ENCODE data around the gene GNG11. TPM values are rescaled to one million over a fixed set of nuclear protein-coding genes. Genes with fewer than 3 reads are reported as not detected.

Gene GNG11
- total RNA-seq, 1 experiment from 2014 or later, result not detected

DNA sequence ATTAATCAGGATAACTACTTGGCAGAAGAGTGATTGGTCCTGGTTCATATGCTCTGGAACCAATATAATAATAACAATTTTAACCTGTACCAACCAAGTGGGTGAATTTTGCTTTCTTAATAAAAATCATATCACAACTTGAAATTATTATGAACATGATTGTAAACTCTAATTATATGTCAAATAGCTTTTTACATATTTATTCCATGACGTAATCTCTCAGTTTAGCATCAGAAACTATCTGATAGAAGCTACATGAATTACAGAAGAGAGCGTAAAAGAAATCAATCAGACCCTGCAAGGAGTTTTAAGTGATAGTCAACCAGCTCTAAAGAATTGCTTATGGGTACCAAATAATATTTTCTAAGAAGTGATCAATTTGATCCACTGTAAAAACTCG lies 10.1 kb downstream of the GNG11 start:
- Histone ChIP-seq H3K9me3 (ENCODE audit: low read length) (no peaks in the 10 kb centered on the region), H3K9me2 (replicated peaks; ENCODE audit: insufficient read depth, low read length) (no peaks in the 10 kb centered on the region), H3K4me3 (ENCODE audit: low read length) (no peak overlapping the region), H3K36me3 (ENCODE audit: insufficient read depth, low read length) (no peaks in the 10 kb centered on the region), H4K20me1 (ENCODE audit: insufficient read depth, low read depth, low read length) (no peaks in the 10 kb centered on the region), H3K9ac (ENCODE audit: low read length) (no peak overlapping the region), H3K4me2 (ENCODE audit: low read depth, low read length, poor library complexity, severe bottlenecking) (no peak overlapping the region), H3K4me1 (ENCODE audit: low read length) (no peaks in the 10 kb centered on the region), H3K27me3 (ENCODE audit: low read length) (no peaks in the 10 kb centered on the region), H3K79me2 (ENCODE audit: low read length) (no peaks in the 10 kb centered on the region), H3K27ac (ENCODE audit: low read length) (no peak overlapping the region), H2AFZ (ENCODE audit: low read length) (no peak overlapping the region)
- no peak for DNase-seq

DNA sequence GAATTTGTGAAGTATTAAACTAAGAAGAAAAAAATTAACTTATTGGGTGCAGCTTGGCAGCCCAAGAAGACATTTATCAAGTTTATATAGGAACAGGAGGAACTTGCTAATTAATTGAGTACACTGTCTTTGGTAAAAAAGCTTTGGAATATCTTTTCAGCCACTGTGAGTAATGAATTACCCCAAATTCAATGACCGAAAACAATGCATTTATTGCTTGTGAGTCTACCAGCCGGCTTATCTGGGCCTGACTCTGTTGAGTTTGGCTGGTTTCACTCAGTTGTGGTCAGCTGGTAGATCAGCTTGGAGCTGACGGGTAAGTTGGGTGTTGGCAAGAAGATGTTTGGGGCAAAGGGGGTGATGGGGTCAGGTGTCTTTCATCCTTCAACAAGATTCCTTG lies 11.6 kb downstream of the GNG11 start:
- Histone ChIP-seq H3K4me3 (ENCODE audit: low read length) (no peak overlapping the region), H3K9ac (ENCODE audit: low read length) (no peak overlapping the region), H3K4me2 (ENCODE audit: low read depth, low read length, poor library complexity, severe bottlenecking) (no peak overlapping the region), H3K36me3 (ENCODE audit: insufficient read depth, low read length) (no peaks in the 10 kb centered on the region), H3K4me1 (ENCODE audit: low read length) (no peaks in the 10 kb centered on the region), H2AFZ (ENCODE audit: low read length) (no peak overlapping the region), H3K9me2 (replicated peaks; ENCODE audit: insufficient read depth, low read length) (no peaks in the 10 kb centered on the region), H3K79me2 (ENCODE audit: low read length) (no peaks in the 10 kb centered on the region), H3K27ac (ENCODE audit: low read length) (no peak overlapping the region), H3K27me3 (ENCODE audit: low read length) (no peaks in the 10 kb centered on the region), H4K20me1 (ENCODE audit: insufficient read depth, low read depth, low read length) (no peaks in the 10 kb centered on the region), H3K9me3 (ENCODE audit: low read length) (no peaks in the 10 kb centered on the region)
- no peak for DNase-seq

DNA sequence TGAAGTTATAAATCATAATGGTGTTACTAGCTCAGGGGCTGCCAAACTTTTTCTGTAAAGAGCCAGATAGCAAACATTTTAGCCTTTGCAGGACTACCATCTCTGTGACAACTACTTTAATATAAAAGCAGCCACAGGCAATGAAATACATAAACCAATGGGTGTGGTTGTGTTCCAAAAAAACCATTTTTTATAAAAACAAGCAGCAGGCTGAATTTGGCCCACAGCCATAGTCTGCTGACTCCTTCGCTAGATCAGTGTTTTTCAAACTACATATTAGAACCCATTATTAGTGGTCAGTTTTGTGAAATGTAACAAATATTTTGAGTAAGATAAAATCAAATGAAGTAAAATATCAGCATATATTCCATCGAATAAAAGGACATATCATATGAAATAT lies 13.6 kb downstream of the GNG11 start:
- Histone ChIP-seq H3K27me3 (ENCODE audit: low read length) (no peaks in the 10 kb centered on the region), H3K9me3 (ENCODE audit: low read length) (no peaks in the 10 kb centered on the region), H3K9ac (ENCODE audit: low read length) (no peak overlapping the region), H4K20me1 (ENCODE audit: insufficient read depth, low read depth, low read length) (no peaks in the 10 kb centered on the region), H3K9me2 (replicated peaks; ENCODE audit: insufficient read depth, low read length) (no peaks in the 10 kb centered on the region), H3K4me3 (ENCODE audit: low read length) (no peak overlapping the region), H3K79me2 (ENCODE audit: low read length) (no peaks in the 10 kb centered on the region), H3K36me3 (ENCODE audit: insufficient read depth, low read length) (no peaks in the 10 kb centered on the region), H3K4me2 (ENCODE audit: low read depth, low read length, poor library complexity, severe bottlenecking) (no peak overlapping the region), H3K4me1 (ENCODE audit: low read length) (no peaks in the 10 kb centered on the region), H2AFZ (ENCODE audit: low read length) (no peak overlapping the region), H3K27ac (ENCODE audit: low read length) (no peak overlapping the region)
- DNase-seq, result no peak

DNA sequence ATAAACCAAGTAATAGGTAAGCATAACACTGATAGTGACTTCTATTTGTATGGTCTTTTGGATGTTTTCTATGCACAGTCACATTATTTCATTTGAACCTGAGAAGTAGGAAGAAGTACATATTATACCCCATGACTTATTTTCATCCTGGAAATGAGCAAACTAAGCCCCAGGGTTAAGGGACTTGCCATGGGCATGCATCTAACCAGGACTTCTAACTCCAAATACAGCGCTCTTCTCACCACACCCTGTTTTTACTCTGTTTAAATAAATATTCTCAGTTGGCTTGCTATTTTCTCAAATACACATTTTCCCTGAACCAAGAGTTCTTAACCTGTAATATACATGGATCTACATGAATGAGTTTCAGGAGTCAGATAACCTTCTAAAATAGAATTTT lies 16.3 kb downstream of the GNG11 start:
- H3K27ac ChIP-seq (ENCODE audit: low read length), result no peak overlapping the region
- no peaks in the 10 kb centered on the region for H3K9me2 ChIP-seq (replicated peaks; ENCODE audit: insufficient read depth, low read length)
- H2AFZ ChIP-seq (ENCODE audit: low read length), result no peak overlapping the region
- H3K9me3 ChIP-seq (ENCODE audit: low read length), result no peaks in the 10 kb centered on the region
- H3K4me2 ChIP-seq (ENCODE audit: low read depth, low read length, poor library complexity, severe bottlenecking), result no peak overlapping the region
- H3K36me3 ChIP-seq (ENCODE audit: insufficient read depth, low read length), result no peaks in the 10 kb centered on the region
- H3K79me2 ChIP-seq (ENCODE audit: low read length), result no peaks in the 10 kb centered on the region
- no peak overlapping the region for H3K9ac ChIP-seq (ENCODE audit: low read length)
- no peaks in the 10 kb centered on the region for H4K20me1 ChIP-seq (ENCODE audit: insufficient read depth, low read depth, low read length)
- no peaks in the 10 kb centered on the region for H3K27me3 ChIP-seq (ENCODE audit: low read length)
- no peak for DNase-seq
- no peak overlapping the region for H3K4me3 ChIP-seq (ENCODE audit: low read length)
- H3K4me1 ChIP-seq (ENCODE audit: low read length), result no peaks in the 10 kb centered on the region

DNA sequence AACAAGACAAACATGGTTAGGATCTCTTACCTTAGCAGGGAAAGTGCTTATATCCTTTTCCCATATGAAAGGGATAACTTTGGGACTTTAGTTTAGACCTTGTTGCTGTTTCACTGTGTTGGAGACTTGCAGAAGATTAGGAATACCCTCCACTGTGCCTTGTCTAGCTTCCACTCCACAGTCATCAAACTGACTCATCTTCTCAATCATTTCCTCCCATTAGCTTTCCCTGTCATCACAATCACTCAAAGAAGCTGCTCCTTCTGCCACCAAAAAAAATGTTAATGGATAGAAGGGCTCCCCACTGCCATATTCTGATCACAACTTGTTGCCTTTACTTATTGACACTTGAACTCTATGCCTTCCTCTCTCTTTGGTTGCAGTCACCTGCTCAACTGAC lies 16.8 kb downstream of the GNG11 start:
- Histone ChIP-seq H4K20me1 (ENCODE audit: insufficient read depth, low read depth, low read length) (no peaks in the 10 kb centered on the region), H3K4me3 (ENCODE audit: low read length) (no peak overlapping the region), H3K4me1 (ENCODE audit: low read length) (no peaks in the 10 kb centered on the region), H3K27ac (ENCODE audit: low read length) (no peak overlapping the region), H3K36me3 (ENCODE audit: insufficient read depth, low read length) (no peaks in the 10 kb centered on the region), H2AFZ (ENCODE audit: low read length) (no peak overlapping the region), H3K79me2 (ENCODE audit: low read length) (no peaks in the 10 kb centered on the region), H3K9me2 (replicated peaks; ENCODE audit: insufficient read depth, low read length) (no peaks in the 10 kb centered on the region), H3K27me3 (ENCODE audit: low read length) (no peaks in the 10 kb centered on the region), H3K9ac (ENCODE audit: low read length) (no peak overlapping the region), H3K9me3 (ENCODE audit: low read length) (no peaks in the 10 kb centered on the region), H3K4me2 (ENCODE audit: low read depth, low read length, poor library complexity, severe bottlenecking) (no peak overlapping the region)
- DNase-seq, result no peak

DNA sequence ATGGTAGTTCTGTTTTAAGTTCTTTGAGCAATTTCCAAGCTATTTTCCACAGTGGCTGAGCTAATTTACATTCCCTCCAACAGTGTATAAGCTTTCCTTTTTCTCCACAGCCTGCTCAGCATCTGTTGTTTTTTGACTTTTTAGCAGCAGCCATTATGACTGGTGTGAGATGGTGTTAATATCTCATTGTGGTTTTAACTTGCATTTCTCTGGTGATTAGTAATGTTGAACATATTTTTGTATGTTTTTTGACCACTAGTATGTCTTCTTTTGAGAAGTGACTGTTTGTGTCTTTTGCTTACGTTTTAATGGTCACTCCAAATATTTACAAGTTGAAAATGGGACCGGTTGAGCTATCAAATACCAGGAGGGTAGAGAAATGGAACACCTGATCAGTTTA lies 20.4 kb downstream of the GNG11 start:
- Histone ChIP-seq H3K27me3 (ENCODE audit: low read length) (no peaks in the 10 kb centered on the region), H3K4me1 (ENCODE audit: low read length) (no peaks in the 10 kb centered on the region)

DNA sequence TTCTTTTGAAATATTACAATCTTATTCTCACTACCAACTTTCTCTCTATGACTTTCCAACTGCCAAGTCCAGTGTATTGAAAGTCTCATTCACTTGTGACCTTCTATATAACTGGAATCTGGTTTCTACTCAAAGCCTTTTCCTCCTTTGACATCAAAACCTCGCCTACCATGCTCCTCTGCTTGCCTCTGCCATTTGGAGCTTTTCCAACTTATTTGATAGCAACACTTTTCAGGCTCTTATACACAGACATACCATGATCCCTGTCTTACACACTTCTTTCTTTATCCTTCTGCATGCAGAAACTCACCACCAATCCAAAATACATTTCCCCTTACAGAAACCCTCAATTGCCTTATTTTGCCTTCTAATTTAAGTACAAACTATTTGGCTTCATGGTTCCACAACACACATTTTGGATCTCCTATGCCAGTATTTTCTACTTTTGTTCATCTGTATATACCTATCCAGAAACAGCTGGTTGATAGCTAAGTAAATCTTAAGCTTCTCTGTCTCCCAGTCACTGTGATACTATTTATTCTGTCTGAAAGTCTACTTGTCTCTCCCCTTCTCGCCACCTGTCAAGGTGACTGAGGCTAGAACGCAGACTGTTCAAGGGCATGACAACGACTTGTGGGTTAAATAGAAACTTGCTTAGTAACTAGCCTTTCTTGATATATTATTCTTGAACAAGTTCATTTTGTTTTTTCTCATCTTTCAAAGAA lies 22.4 kb downstream of the GNG11 start:
- no peak overlapping the region for H3K4me2 ChIP-seq (ENCODE audit: low read depth, low read length, poor library complexity, severe bottlenecking)

More for the DNA sequence above, 20.4 kb downstream of the GNG11 start:
- H4K20me1 ChIP-seq (ENCODE audit: insufficient read depth, low read depth, low read length), result no peaks in the 10 kb centered on the region
- H3K9me2 ChIP-seq (replicated peaks; ENCODE audit: insufficient read depth, low read length), result no peaks in the 10 kb centered on the region
- H3K79me2 ChIP-seq (ENCODE audit: low read length), result no peaks in the 10 kb centered on the region
- no peak overlapping the region for H3K9ac ChIP-seq (ENCODE audit: low read length)
- no peak overlapping the region for H2AFZ ChIP-seq (ENCODE audit: low read length)
- no peaks in the 10 kb centered on the region for H3K9me3 ChIP-seq (ENCODE audit: low read length)
- H3K4me3 ChIP-seq (ENCODE audit: low read length), result no peak overlapping the region
- no peaks in the 10 kb centered on the region for H3K36me3 ChIP-seq (ENCODE audit: insufficient read depth, low read length)
- no peak overlapping the region for H3K27ac ChIP-seq (ENCODE audit: low read length)
- no peak overlapping the region for H3K4me2 ChIP-seq (ENCODE audit: low read depth, low read length, poor library complexity, severe bottlenecking)
- no peak for DNase-seq

DNA sequence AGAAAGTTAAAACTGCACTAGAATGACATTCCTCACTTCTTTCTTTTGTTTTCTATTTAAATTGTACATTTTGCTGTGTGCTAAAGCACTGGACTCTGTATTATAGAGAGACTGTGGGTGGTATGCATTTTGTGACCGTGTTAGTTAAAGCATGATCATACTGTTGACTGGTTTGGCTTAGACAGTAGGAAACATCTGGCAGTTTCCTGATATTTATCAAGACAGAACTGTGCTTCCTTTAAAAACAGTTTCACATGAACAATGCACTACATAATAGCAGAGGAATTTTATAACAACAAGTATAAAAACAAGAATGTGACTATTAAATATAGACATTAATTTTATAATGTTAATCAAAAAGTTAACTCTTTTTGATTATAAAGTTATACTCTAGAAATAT lies 23.1 kb downstream of the GNG11 start:
- Histone ChIP-seq H4K20me1 (ENCODE audit: insufficient read depth, low read depth, low read length) (no peaks in the 10 kb centered on the region), H3K9ac (ENCODE audit: low read length) (no peak overlapping the region), H3K79me2 (ENCODE audit: low read length) (no peaks in the 10 kb centered on the region), H3K27ac (ENCODE audit: low read length) (no peak overlapping the region), H3K4me3 (ENCODE audit: low read length) (no peak overlapping the region), H3K9me2 (replicated peaks; ENCODE audit: insufficient read depth, low read length) (no peaks in the 10 kb centered on the region), H3K9me3 (ENCODE audit: low read length) (no peaks in the 10 kb centered on the region), H3K4me2 (ENCODE audit: low read depth, low read length, poor library complexity, severe bottlenecking) (no peak overlapping the region), H3K27me3 (ENCODE audit: low read length) (no peaks in the 10 kb centered on the region), H3K36me3 (ENCODE audit: insufficient read depth, low read length) (no peaks in the 10 kb centered on the region), H2AFZ (ENCODE audit: low read length) (no peak overlapping the region), H3K4me1 (ENCODE audit: low read length) (no peaks in the 10 kb centered on the region)
- no peak for DNase-seq

More for the DNA sequence above, 22.4 kb downstream of the GNG11 start:
- Histone ChIP-seq H3K36me3 (ENCODE audit: insufficient read depth, low read length) (no peaks in the 10 kb centered on the region), H3K9me3 (ENCODE audit: low read length) (no peaks in the 10 kb centered on the region), H3K27me3 (ENCODE audit: low read length) (no peaks in the 10 kb centered on the region), H3K27ac (ENCODE audit: low read length) (no peak overlapping the region), H3K4me3 (ENCODE audit: low read length) (no peak overlapping the region), H3K4me1 (ENCODE audit: low read length) (no peaks in the 10 kb centered on the region), H3K79me2 (ENCODE audit: low read length) (no peaks in the 10 kb centered on the region), H2AFZ (ENCODE audit: low read length) (no peak overlapping the region), H4K20me1 (ENCODE audit: insufficient read depth, low read depth, low read length) (no peaks in the 10 kb centered on the region), H3K9me2 (replicated peaks; ENCODE audit: insufficient read depth, low read length) (no peaks in the 10 kb centered on the region), H3K9ac (ENCODE audit: low read length) (no peak overlapping the region)
- DNase-seq, result no peak

All from Karpas-422 (cell line).